ENCODE data around the gene AURKAIP1. TPM values are rescaled to one million over a fixed set of nuclear protein-coding genes. Genes with fewer than 3 reads are reported as not detected.
A peak's percentile ranks its signal among the peaks of the same experiment; 100 is the strongest.

AURKAIP1 gene
- total and polyA plus RNA-seq, 12 donors = 44.2 to 317 (median 161) TPM

DNA sequence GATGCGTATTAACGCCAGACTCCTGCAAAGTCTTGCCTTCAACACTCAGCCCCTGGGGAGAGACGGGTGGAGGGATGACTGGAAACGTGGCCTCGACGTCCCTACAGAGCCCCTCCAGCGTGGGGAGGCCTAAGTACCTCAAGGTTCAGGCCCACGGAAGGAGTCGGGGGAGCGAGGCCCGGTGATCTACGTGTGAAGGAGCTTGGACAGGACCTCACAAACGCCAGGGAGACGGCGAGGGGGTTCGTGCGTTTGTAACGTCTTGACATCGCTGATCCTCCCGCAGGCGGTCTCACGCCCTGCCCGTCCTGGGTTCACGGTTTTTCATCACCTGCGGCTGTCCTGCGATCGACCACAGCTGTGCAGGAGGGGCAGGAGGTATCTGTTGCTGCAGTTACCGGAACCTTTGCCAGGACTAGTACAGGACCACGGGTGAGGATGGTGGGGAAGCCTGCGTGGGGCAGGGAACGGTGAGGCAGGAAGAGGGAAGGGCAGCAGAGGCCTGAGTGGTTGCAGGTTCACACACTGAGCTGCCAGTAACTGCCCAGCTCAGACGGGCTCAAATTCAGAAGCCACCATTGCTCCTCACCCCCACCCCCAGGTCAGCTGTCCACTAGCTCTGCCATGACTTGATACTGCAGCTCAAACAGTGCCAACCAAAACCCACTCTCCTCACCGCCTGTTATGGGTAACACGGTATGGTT lies 25.0 kb upstream of the AURKAIP1 start:
- 4 to 7% (median 5%) methylated on average over 16 to 34 of the region's 34 CpGs for WGBS, 4 donors

DNA sequence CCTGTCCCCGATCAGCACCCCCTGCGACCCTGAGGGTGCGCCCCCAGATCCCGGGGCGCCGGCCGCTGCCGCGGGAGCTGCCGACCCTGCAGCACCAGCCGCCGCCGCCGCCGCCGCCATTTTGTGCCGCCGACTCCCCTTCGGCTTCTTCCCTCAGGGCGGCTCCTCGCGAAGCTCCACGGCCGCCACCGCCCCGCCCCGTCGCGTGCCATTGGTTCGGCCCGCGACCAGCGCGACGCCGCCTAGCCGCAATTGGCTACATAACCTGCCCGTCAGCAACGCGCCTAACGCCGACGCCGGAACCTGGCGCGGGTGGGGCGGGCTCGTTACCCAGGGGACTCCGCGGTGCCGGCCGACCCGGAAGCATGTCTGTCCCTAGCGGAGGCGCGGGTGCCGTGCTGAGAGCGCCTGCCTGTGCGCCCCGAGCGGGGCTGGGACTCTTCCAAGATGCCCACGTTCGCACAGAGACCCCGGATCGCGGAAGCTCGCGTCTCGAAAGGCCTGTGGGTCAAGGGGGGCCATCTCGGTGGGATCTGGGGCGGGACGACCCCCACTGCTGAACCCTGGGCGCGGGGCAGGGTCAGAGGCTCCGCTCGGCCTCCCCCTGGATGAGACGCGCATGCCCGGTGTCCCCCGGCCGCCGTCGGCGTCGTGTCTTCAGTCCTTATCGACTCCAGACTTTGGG lies 24.3 kb upstream of the AURKAIP1 start, which contains the start of gene CCNL2:
TSS of gene CCNL2 (minus strand) at position 149 of the 685 bp plus-strand sequence. CDS start at position 120, 29 bp downstream.
- Histone ChIP-seq H3K36me3 (replicated peaks in 1 of 2) (peaks cover 0 to 75% of the 10 kb centered on the region in 2 donors), H3K4me3 (peak within 1 kb of the TSS; percentile 60 to 96 (median 81)), H3K27ac (peak within 1 kb of the TSS; percentile 48 to 86 (median 81)), H3K9me3 (replicated peaks in 1 of 3) (no peaks in the 10 kb centered on the region), H3K27me3 (no peaks in the 10 kb centered on the region), H3K4me1 (replicated peaks in 1 of 2) (peaks cover 19 to 26% of the 10 kb centered on the region in 2 donors)
- DNase-seq = peak; percentile 99
- TF ChIP-seq, protein P1, sequence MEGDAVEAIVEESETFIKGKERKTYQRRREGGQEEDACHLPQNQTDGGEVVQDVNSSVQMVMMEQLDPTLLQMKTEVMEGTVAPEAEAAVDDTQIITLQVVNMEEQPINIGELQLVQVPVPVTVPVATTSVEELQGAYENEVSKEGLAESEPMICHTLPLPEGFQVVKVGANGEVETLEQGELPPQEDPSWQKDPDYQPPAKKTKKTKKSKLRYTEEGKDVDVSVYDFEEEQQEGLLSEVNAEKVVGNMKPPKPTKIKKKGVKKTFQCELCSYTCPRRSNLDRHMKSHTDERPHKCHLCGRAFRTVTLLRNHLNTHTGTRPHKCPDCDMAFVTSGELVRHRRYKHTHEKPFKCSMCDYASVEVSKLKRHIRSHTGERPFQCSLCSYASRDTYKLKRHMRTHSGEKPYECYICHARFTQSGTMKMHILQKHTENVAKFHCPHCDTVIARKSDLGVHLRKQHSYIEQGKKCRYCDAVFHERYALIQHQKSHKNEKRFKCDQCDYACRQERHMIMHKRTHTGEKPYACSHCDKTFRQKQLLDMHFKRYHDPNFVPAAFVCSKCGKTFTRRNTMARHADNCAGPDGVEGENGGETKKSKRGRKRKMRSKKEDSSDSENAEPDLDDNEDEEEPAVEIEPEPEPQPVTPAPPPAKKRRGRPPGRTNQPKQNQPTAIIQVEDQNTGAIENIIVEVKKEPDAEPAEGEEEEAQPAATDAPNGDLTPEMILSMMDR (IDR thresholded peaks at IDR 0.05) = peak; percentile 47 to 86 (median 70)
- TF ChIP-seq POLR2A (IDR thresholded peaks at IDR 0.05) = peak in 1 of 2 donors; percentile 70
- intact Hi-C loops (cut with DNase I) = no loop called here
- WGBS, 4 donors = 0 to 1% (median 0%) methylated on average over 14 to 86 of the region's 86 CpGs

More for the DNA sequence above, 25.0 kb upstream of the AURKAIP1 start:
- Histone ChIP-seq H3K4me1 (replicated peaks in 1 of 2) (peaks cover 19 to 26% of the 10 kb centered on the region in 2 donors), H3K9me3 (replicated peaks in 1 of 3) (no peaks in the 10 kb centered on the region), H3K27ac (peak overlapping the region; percentile 48 to 86 (median 76)), H3K27me3 (no peaks in the 10 kb centered on the region), H3K4me3 (peak overlapping the region; percentile 60 to 96 (median 81)), H3K36me3 (replicated peaks in 1 of 2) (peaks cover 0 to 75% of the 10 kb centered on the region in 2 donors)
- peak in 4 of 7 donors; percentile 37 to 71 (median 47) for DNase-seq
- intact Hi-C loops (cut with DNase I) = no loop called here
- TF ChIP-seq, protein P1 (IDR thresholded peaks at IDR 0.05) = no peak
- no peak for TF ChIP-seq POLR2A (IDR thresholded peaks at IDR 0.05)

DNA sequence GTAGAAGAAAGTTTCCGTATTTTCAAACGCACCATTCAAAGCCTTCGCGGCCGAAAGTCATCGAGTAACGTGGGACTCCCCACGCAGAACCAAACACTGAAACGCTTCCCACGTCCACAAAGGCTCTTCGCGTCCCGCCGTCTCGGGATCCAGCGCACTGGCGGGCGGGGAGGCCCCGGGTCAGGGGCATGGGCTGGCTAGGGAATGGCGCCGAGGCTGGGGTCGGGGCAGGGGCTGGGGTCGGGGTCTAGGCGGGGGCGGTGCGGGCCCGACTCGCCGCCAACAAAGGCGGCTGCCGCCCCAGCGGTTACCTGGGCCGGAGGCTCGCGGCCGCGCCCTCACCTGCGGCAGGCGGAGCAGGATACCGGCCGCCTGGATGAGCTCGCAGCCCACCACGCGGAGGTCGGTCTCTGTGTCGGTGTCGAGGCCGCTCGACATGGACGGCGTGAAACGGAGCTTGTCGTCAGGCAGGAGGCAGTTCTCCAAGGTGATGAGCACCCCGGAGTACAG lies 23.7 kb upstream of the AURKAIP1 start:
- H3K27ac ChIP-seq = peak overlapping the region in 4 of 5 donors; percentile 69 to 86 (median 78)
- H3K36me3 ChIP-seq (replicated peaks in 1 of 2) = peaks cover 0 to 75% of the 10 kb centered on the region in 2 donors
- TF ChIP-seq, protein P1 (IDR thresholded peaks at IDR 0.05) = no peak
- TF ChIP-seq POLR2A (IDR thresholded peaks at IDR 0.05) = no peak
- H3K4me1 ChIP-seq (replicated peaks in 1 of 2) = peaks cover 19 to 26% of the 10 kb centered on the region in 2 donors
- no peaks in the 10 kb centered on the region for H3K9me3 ChIP-seq (replicated peaks in 1 of 3)
- peak overlapping the region; percentile 32 to 88 (median 50) for H3K4me3 ChIP-seq
- 0 to 2% (median 1%) methylated on average over 1 to 54 of the region's 54 CpGs for WGBS, 4 donors
- DNase-seq = no peak
- intact Hi-C loops (cut with DNase I) = no loop called here
- H3K27me3 ChIP-seq = no peaks in the 10 kb centered on the region
